Measurements from ENCODE around the gene PFKFB2.

GRCh38 chr1:207035877-207036551, 17.1 kb upstream of the PFKFB2 start:
- TF ChIP-seq, protein P1, sequence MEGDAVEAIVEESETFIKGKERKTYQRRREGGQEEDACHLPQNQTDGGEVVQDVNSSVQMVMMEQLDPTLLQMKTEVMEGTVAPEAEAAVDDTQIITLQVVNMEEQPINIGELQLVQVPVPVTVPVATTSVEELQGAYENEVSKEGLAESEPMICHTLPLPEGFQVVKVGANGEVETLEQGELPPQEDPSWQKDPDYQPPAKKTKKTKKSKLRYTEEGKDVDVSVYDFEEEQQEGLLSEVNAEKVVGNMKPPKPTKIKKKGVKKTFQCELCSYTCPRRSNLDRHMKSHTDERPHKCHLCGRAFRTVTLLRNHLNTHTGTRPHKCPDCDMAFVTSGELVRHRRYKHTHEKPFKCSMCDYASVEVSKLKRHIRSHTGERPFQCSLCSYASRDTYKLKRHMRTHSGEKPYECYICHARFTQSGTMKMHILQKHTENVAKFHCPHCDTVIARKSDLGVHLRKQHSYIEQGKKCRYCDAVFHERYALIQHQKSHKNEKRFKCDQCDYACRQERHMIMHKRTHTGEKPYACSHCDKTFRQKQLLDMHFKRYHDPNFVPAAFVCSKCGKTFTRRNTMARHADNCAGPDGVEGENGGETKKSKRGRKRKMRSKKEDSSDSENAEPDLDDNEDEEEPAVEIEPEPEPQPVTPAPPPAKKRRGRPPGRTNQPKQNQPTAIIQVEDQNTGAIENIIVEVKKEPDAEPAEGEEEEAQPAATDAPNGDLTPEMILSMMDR (IDR thresholded peaks at IDR 0.05), result no peak
- TF ChIP-seq EZH2phosphoT487 (IDR thresholded peaks at IDR 0.05), result no peak
- no peak for TF ChIP-seq EZH2 (IDR thresholded peaks at IDR 0.05)

All from neural progenitor cell (in vitro differentiated cells).